GM18498 (cell line): ENCODE data around the gene ZAP70.
"Not testable (repeated sequence)": the region's sequence is repeated elsewhere in the genome, so short reads cannot be mapped to it uniquely, and the experiment has no call there.

Source experiments
- ATAC-seq: cut with Tn5 transposase; IDR thresholded peaks from one replicate; pipeline ENCODE4 v1.9.1; 2021; ENCODE audit warnings: mild to moderate bottlenecking, moderate library complexity; ENCODE audit not compliant: unreplicated experiment

The ZAP70 gene

DNA sequence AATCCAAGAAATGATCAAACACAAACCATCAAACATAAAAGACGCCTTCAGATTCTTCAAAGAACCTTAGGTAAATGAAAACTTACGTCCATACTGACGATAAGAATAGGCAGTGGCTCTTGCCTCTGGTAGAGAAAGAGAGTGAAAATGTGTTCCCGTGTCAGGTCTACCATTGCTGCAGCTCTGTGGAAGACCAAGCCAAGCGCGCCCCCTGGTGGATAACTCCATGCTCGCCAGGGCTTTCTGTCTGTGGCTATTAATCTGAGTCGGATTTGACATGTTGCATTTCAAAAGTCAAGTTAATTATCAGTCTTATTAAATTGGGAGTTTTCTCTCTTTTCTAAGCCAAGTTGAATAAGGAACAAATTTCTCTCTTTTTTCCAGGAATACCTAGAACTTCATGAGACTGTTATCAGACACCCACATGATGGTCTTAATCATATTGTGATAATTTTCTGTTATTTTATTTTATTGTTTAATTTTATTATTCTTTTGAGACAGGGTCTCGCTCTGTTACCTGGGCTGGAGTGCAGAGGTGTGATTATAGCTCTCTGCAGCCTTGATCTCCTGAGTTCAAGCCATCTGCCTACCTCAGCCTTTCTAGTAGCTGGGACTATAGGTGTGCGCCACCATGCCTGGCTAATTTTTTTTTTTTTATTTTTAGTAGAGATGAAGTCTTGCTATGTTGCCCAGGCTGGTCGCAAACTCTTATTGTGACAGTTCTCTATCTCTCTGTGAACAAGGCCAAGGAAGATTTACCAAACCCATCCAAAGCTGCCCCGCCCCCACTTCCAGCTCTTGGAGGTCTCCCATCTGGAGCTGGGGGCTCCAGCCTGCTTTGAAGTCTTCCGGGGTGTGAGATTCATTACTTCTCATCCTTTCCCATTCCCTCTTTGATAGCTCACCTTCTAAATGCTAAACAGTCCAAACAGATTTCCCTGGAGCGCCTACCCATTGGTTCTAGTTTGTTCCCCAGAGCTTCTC, 15.8 kb upstream of the ZAP70 start:
- peak; percentile 80 for ATAC-seq

GRCh38 chr2:97698530-97698929, 14.8 kb upstream of the ZAP70 start:
- no peak for ATAC-seq

DNA sequence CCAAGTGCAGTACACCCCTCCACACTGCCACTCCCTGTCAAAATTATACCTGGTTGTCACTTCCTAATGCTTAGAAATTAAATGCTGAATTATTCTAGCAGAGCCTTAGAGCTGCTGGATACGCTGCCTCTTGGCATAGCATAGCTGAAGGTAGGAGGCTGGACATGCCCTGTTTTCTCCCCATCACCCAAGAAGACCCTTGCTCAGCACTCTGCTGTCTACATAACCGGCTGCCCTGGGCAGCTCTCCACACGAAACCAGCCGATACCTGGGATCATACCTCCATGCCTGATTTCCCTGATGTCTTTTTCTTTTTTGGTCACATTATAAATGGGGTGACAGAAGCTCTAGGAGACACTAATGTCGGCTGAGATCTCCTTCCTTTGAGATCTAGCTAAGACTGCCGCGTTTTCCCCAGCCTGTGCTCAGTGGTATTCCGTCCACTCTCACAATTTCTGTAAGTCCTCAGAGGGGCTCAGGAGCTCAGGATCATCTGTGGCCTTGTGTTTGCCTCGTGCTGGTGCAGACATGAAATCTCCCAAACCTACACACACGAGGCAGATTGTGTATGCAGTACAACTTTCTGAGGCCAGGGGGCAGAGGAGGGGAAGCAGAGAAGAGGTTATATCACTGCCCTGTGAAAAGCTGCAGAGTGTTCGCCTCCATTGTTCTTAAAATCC, 13.5 kb upstream of the ZAP70 start:
- no peak for ATAC-seq

DNA sequence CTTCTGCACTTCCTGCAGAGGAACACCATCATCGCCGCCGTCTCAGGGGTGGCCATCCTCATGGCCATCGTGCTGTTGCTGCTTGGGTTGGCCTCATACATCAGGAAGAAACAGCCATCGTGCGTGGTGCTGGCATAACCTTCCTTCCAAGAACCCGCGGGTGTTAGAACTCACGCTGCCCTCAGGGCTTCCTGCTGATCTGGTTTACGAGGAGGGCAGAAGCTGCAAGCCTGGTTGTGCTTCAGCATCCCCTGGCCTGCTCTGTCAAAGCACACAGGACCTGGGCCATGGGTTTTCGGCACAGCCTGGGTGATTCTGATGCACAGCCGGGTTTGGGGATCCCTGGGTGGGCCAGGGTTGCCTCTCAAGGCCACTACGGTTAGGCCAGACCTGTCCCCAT, 12.2 kb upstream of the ZAP70 start:
- ATAC-seq, result no peak

- ATAC-seq, result no peak
Observed at GRCh38 chr2:97701851-97702465, 11.4 kb upstream of the ZAP70 start.

GRCh38 chr2:97702731-97703470, 10.5 kb upstream of the ZAP70 start:
- ATAC-seq, result no peak

- no peak for ATAC-seq
Observed at GRCh38 chr2:97703741-97704140, 9.6 kb upstream of the ZAP70 start.

- ATAC-seq, result no peak
Observed at GRCh38 chr2:97704989-97705388, 8.4 kb upstream of the ZAP70 start.

- ATAC-seq, result no peak
Observed at GRCh38 chr2:97706112-97706511, 7.3 kb upstream of the ZAP70 start.

- no peak for ATAC-seq
Observed at GRCh38 chr2:97706708-97707345, 6.5 kb upstream of the ZAP70 start.

DNA sequence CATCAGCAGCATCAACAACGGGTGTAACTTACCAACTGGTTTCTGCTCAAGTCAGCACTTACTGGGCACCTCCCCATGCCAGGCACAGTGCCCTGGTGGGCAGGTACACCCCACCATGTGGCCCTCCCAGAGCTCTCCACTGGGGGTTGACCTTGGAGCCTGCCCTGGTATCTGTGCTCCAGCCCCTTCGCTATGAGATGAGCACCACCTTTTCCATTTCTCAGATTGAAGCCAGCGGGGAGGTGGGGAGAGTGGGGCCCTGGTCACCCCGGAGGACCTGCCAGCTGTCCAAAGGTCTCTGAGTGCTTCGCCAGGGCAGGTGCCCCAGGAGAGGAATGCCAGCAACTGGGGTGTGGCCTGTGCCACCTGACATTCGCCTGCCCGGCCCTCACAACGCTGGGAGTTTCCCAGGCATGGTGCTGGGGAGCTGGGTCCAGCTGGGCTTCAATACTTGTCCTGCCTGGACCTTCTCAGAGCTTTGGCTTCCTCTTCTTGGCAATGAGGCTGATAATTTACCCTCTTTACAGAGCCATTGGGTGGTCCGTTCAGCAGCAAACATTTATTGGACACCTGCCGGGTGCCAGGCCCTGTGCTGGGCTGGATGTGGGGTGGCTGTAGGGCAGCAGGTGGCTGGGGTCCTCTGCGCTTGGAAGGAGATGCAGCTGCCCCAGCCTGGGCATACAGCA, 5.9 kb upstream of the ZAP70 start:
- no peak for ATAC-seq

- no peak for ATAC-seq
Observed at GRCh38 chr2:97708048-97708380, 5.4 kb upstream of the ZAP70 start.

- no peak for ATAC-seq
Observed at GRCh38 chr2:97708608-97709007, 4.8 kb upstream of the ZAP70 start.

- no peak for ATAC-seq
Observed at GRCh38 chr2:97711394-97711711, 2.0 kb upstream of the ZAP70 start.

- not testable (repeated sequence) for ATAC-seq
Observed at GRCh38 chr2:97712175-97712574, 1.2 kb upstream of the ZAP70 start.

DNA sequence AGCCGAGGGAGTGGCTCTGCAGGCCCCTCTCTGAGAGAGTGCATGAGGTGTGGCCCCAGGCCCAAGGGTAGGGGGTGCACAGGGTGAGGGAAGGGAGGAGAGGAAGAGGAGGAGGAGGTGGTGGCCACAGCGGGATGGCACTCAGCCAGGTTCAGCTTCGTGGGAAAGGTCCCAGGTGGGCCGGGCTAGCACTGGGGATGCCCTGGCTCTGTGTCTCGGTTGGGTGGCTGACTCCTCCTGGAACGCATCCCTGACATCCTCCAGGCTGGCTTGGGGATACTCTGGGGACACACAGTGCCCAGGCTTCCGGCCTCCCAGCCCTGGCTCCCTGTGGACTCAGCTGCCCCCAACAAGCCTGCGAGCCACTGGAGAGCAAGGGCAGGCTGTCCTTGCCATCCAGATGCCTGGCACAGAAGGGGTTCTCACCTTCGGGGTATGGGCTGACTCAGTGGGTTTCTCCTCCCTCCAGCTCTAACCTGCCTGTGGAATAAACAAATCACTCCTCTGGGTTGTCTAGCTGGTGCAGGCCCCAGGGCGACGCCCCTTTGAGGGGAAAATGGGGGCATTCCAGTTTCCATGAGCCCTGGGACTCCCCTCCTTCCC, 582 bp upstream of the ZAP70 start:
- no peak for ATAC-seq

- no peak for ATAC-seq
Observed at GRCh38 chr2:97714084-97714949, 941 bp downstream of the ZAP70 start.

- no peak for ATAC-seq
Observed at GRCh38 chr2:97714950-97715652, 1.7 kb downstream of the ZAP70 start.
